RWPE2 (cell line): Measurements from ENCODE around the gene RANBP3L.
"Not testable (repeated sequence)": the region's sequence is repeated elsewhere in the genome, so short reads cannot be mapped to it uniquely, and the experiment has no call there.

Source experiments
- ATAC-seq: fragments of 200-7000 bp; cut with Tn5 transposase; 3 replicates; pipeline ENCODE4 v1.9.1; 2021; ENCODE audit warnings: low read depth
- DNase-seq: peaks from one replicate; pipeline ENCODE4 v3.0.0-alpha.2; 2020; ENCODE audit warnings: low spot score
- H3K27ac ChIP-seq: fragments of 450-650 bp; 2 replicates; pipeline ENCODE4 v1.5.1; 2017; ENCODE audit warnings: mild to moderate bottlenecking; ENCODE audit not compliant: poor library complexity, severe bottlenecking
- H3K27me3 ChIP-seq: fragments of 250-450 bp; sonication (Bioruptor Pico); 2 replicates; pipeline ENCODE4 v1.5.1; 2021; ENCODE audit warnings: mild to moderate bottlenecking, moderate library complexity; ENCODE audit not compliant: insufficient read depth, poor library complexity, severe bottlenecking
- H3K36me3 ChIP-seq: fragments of 250-450 bp; sonication (Bioruptor Pico); 2 replicates; pipeline ENCODE4 v1.5.1; 2020; ENCODE audit warnings: low read depth, mild to moderate bottlenecking, moderate library complexity
- H3K4me1 ChIP-seq: fragments of 250-450 bp; sonication (Bioruptor Pico); 2 replicates; pipeline ENCODE4 v1.5.1; 2021; ENCODE audit warnings: mild to moderate bottlenecking, moderate library complexity; ENCODE audit not compliant: insufficient read depth, poor library complexity, severe bottlenecking
- H3K4me3 ChIP-seq: fragments of 250-450 bp; sonication (Bioruptor Pico); 2 replicates; pipeline ENCODE4 v1.5.1; 2021; ENCODE audit warnings: mild to moderate bottlenecking, moderate library complexity; ENCODE audit not compliant: severe bottlenecking
- H3K9me3 ChIP-seq: fragments of 250-450 bp; sonication (Bioruptor Pico); 2 replicates; pipeline ENCODE4 v1.5.1; 2021; ENCODE audit warnings: mild to moderate bottlenecking, moderate library complexity; ENCODE audit not compliant: severe bottlenecking
- TF ChIP-seq, protein P1 (sequence below): fragments of 450-650 bp; IDR thresholded peaks from one replicate; pipeline ENCODE4 v1.5.1; 2017; ENCODE audit warnings: mild to moderate bottlenecking, moderate library complexity; ENCODE audit not compliant: poor library complexity, severe bottlenecking

RANBP3L gene

GRCh38 chr5:36334315-36334714, 32.6 kb upstream of the RANBP3L start:
- H3K27me3 ChIP-seq, result peaks cover 13% of the 10 kb centered on the region
- no peaks in the 10 kb centered on the region for H3K4me1 ChIP-seq
- no peak for ATAC-seq
- no peaks in the 10 kb centered on the region for H3K9me3 ChIP-seq
- DNase-seq, result no peak
- no peak overlapping the region for H3K27ac ChIP-seq
- H3K36me3 ChIP-seq, result no peaks in the 10 kb centered on the region
- TF ChIP-seq, protein P1, sequence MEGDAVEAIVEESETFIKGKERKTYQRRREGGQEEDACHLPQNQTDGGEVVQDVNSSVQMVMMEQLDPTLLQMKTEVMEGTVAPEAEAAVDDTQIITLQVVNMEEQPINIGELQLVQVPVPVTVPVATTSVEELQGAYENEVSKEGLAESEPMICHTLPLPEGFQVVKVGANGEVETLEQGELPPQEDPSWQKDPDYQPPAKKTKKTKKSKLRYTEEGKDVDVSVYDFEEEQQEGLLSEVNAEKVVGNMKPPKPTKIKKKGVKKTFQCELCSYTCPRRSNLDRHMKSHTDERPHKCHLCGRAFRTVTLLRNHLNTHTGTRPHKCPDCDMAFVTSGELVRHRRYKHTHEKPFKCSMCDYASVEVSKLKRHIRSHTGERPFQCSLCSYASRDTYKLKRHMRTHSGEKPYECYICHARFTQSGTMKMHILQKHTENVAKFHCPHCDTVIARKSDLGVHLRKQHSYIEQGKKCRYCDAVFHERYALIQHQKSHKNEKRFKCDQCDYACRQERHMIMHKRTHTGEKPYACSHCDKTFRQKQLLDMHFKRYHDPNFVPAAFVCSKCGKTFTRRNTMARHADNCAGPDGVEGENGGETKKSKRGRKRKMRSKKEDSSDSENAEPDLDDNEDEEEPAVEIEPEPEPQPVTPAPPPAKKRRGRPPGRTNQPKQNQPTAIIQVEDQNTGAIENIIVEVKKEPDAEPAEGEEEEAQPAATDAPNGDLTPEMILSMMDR, result no peak
- no peak overlapping the region for H3K4me3 ChIP-seq

- H3K27ac ChIP-seq, H3K4me3 ChIP-seq, ATAC-seq, H3K36me3 ChIP-seq, H3K9me3 ChIP-seq, DNase-seq, H3K4me1 ChIP-seq: not testable (repeated sequence)
- peaks cover 11% of the 10 kb centered on the region for H3K27me3 ChIP-seq
These were observed 31.0 kb upstream of the RANBP3L start for GRCh38 chr5:36332720-36333119.

GRCh38 chr5:36325196-36325595, 23.5 kb upstream of the RANBP3L start:
- DNase-seq (no peak), ATAC-seq (no peak)
- Histone ChIP-seq H3K27me3 (no peaks in the 10 kb centered on the region), H3K9me3 (no peaks in the 10 kb centered on the region), H3K4me1 (no peaks in the 10 kb centered on the region), H3K4me3 (no peak overlapping the region), H3K36me3 (no peaks in the 10 kb centered on the region), H3K27ac (no peak overlapping the region)
- TF ChIP-seq, protein P1, result no peak

GRCh38 chr5:36323926-36324781, 22.5 kb upstream of the RANBP3L start:
- H3K4me1 ChIP-seq, result no peaks in the 10 kb centered on the region
- no peak overlapping the region for H3K27ac ChIP-seq
- H3K36me3 ChIP-seq, result no peaks in the 10 kb centered on the region
- TF ChIP-seq, protein P1, result no peak
- H3K27me3 ChIP-seq, result peaks cover 5% of the 10 kb centered on the region
- H3K9me3 ChIP-seq, result no peaks in the 10 kb centered on the region
- no peak for DNase-seq
- ATAC-seq, result no peak
- no peak overlapping the region for H3K4me3 ChIP-seq

DNA sequence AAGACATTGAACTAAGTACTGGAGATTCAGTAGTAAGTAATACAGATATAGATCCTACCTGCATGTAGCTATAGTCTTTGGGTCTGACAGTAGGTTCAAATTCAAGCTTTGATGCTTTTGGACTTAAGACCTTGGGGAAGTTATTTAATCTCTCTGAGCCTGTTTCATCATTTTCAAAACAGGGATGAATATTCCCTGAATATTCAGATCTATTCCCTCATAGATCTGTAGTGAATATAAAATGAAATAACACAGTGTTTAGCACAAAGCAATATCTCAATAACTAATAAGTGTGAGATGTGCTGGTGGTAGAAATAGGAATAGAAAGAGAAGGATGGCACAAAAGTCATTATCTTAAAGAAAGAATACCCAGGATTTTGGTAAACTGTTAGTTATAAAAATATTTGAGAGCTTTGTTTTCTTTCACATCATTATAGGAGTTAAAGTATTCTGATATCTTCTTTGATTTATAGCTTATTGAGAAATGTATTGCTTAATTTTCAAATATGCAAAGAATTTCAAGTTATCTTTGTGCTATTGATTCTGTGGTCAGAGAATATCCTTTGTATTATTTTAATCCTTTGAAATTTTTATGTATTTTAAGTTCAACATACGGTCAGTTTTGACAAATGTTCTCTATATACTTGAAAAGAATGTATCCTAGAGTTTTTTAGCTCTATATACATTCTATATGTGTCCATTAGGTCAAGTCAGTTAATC, 11.4 kb upstream of the RANBP3L start:
- ATAC-seq (peak; percentile 23; the same call in 1 of the 3 replicates), DNase-seq (no peak)
- H3K27ac ChIP-seq, result no peak overlapping the region
- H3K36me3 ChIP-seq, result no peaks in the 10 kb centered on the region
- no peaks in the 10 kb centered on the region for H3K9me3 ChIP-seq
- H3K4me3 ChIP-seq, result no peak overlapping the region
- peaks cover 5% of the 10 kb centered on the region for H3K4me1 ChIP-seq
- H3K27me3 ChIP-seq, result peaks cover 15% of the 10 kb centered on the region
- TF ChIP-seq, protein P1, result no peak
